Esophagus muscularis mucosa (tissue), 4 donors: Measurements from ENCODE around the gene NUP43.
A peak's percentile ranks its signal among the peaks of the same experiment; 100 is the strongest.

Source experiments
- CTCF ChIP-seq, 3 experiments: fragments of 200-600 bp in 2 of 3; fragments of 450-650 bp in 1 of 3; sonication (generic) in 2 of 3; IDR thresholded peaks; one replicate each; pipeline ENCODE4 v1.5.1; 2017 to 2019; ENCODE audit warnings: antibody characterized with exemption in 3 of 3, mild to moderate bottlenecking in 2 of 3, moderate library complexity in 1 of 3
- EP300 ChIP-seq: sonication (generic); formaldehyde crosslinking; IDR thresholded peaks from one replicate; pipeline ENCODE4 v1.6.1; 2017; ENCODE audit warnings: antibody characterized with exemption
- POLR2A ChIP-seq: fragments of 450-650 bp; IDR thresholded peaks from one replicate; pipeline ENCODE4 v1.6.1; 2017; ENCODE audit warnings: antibody characterized with exemption, moderate library complexity, mild to moderate bottlenecking, low read depth

GRCh38 chr6:149746147-149746946, at the start of gene NUP43:
- peak; percentile 51 to 75 (median 66) for TF ChIP-seq CTCF (IDR thresholded peaks at IDR 0.05)
- no peak for TF ChIP-seq POLR2A
- no peak for TF ChIP-seq EP300
